T1000 (cell line): ENCODE results near the gene GATM.
"Not testable (repeated sequence)": the region's sequence is repeated elsewhere in the genome, so short reads cannot be mapped to it uniquely, and the experiment has no call there.

Source experiments
- DNase-seq: peaks from one replicate; lab custom pipeline; 2025; ENCODE audit warnings: mixed read lengths; lab: John Stamatoyannopoulos, UW

Gene GATM

GRCh38 chr15:45389351-45389750 is 11.0 kb upstream of the GATM start:
- DNase-seq = no peak

DNA sequence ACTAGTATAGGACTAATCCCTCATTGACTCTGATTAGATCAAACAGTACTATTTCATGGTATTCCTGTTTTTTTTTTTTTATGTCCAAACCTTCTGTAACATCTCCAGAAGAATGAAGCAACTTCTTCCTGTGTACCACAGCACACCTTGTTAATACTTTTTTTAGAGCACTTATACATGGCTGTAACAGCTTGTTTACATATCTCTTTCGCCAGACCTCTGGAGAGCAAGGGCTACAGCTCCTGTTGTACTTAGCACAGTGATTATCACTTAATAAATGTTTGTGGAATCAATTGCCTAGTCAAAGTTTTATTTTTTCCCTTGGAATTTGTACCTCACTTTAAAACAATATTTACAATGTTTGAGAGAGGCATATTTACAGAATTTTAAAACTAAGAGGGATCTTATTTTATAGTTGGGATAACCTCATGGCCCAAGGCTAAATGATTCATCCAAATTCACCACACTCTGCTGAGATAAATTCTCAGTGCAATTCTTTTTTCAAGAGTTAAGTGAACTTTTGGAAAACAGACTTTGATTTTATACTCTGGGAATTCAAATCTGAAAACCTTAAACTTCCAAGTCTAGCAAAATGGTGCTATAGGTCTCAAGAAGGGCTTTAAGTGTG is 9.2 kb upstream of the GATM start:
- DNase-seq = no peak

DNA sequence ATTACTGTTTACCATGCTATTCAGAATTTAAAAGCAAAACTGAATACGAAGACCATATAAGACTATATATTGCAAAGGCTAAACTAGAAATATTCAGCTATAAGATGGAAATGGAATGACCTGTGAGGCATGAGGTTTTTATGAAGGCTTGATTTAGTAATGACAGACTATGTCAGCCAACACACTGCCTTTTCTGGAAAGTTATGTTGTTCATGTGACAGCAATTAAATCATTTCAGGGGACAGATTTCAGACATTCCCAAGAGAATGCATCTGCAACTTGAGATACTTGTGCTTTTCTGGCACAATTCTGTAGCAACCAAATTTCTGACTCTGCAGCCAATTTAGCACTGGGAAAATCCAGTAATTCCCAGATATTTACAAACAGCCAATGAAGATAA is 8.6 kb upstream of the GATM start:
- DNase-seq = no peak

DNA sequence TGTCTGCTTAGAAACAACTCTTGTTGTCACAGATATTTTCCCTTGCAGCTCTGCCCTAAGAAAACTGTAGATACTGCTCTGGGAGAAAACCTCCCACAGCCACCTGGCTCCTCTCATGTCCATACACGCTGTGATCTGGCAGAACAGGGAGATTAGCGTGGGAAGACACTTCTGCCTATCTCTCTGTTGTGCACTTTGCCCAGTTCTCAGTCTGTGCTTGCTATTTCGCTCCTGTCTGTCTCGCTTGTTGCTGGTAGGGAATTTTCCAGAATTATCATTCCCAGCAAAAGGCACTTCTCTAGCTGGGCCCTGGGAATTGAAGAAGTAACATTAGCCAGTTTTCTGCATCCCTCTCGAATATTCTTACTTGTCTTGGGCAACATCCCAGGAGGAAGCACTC is 8.1 kb upstream of the GATM start:
- DNase-seq = no peak

- no peak for DNase-seq
Observed at GRCh38 chr15:45385590-45385989, 7.2 kb upstream of the GATM start.

DNA sequence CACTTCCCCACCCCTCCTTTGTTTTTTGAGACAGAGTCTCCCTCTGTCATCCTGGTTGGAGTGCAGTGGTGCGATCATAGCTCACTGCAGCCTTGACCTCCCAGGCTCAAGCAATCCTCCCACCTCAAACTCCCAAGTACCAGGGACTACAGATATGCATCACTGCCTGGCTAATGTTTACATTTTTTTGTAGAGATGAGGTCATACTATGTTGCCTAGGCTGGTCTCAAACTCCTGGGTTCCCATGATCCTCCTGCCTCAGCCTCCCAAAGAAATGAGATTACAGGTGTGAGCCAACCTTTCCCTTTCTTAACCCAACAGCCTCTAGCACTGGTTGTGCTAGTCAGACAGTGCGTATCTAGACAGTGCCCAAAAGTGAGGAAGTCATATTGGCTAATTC is 6.4 kb upstream of the GATM start:
- no peak for DNase-seq

DNA sequence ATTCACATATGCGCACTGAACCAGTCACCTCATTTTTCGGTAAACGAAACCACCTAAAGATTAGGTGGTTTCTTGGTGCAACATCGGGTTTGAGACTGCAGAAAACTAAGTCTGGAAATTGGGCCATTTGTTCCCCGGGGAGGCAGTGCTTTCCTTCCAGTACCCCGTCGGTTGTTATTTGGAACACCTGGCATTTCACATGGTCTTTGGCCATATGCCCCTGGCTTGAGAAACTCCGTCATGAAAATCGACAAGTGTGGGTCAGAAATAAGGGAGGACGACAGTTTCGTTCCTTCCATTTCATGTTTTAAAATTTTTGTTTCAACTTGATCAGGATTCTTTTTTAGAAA is 544 bp upstream of the GATM start:
- no peak for DNase-seq

- no peak for DNase-seq
Observed at GRCh38 chr15:45377609-45378148, 665 bp downstream of the GATM start.

DNA sequence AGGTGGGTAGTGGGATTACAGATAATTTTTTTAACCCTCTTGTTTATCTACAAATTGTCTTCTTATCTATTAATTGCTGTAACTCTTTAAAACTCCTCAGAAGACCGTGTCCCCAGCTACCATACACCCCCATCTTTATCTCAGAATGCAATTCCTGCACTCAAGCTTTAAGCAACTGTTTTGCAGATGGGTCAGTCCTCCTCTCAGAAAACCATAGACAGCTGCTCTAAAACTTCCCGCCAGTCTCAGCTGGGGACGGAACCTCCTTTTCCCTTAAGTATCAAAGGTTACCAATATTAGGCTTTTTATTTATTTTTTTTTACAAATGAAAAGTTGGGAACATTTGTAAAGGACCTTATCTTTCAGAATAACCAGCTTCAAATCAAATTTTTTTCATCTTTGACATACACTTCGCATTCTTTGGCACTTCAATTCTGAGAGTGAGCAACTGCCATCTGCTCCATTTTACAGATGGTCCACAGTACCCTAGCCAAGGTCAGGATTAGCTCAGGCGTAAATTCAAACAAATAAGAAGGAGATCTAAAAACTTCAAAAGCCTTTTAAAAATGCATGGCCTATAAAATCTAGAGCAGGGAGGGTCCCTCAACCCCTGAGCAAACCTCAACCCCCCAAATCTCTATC is 1.3 kb downstream of the GATM start:
- no peak for DNase-seq

- DNase-seq = no peak
Observed at GRCh38 chr15:45376300-45376928, 1.9 kb downstream of the GATM start.

- no peak for DNase-seq
Observed at GRCh38 chr15:45375836-45376235, 2.5 kb downstream of the GATM start.

DNA sequence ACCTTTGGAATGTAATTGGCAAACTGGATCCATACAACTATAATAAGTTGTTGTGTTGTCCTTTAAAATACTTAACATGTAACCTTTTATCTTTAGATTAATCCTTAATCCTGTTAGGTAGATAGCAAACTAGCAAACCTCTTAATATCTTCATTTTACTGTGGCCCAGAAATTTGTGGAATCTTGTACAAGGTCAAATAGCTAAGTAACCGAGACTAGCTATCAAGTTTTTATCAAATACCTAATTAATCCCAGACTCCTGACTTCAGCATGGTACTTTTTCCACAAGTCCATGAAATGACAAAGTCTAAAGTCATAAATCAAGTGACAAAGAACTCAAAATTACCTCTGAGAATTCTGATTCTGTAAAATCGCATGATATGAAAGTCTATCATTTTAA is 4.4 kb downstream of the GATM start:
- no peak for DNase-seq

- no peak for DNase-seq
Observed at GRCh38 chr15:45372041-45372995, 6.0 kb downstream of the GATM start.

DNA sequence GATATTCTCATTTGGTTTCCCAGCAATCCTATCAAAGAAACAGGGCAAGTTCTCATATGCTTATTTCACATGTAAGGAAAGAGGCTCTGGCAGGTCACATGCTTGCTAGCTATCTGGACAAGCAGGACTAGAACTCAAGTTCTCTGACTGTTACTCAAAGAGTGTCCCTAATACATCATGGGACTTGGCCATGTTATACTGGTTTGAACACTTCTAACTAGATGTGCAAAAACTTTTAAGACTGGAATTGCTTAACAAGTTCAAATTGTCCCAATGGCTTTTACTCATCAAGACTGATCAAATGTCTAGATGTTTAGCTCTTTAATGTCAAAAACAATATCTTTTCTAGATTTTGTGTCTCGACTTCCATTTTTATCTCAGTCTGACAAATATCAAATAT is 6.8 kb downstream of the GATM start:
- no peak for DNase-seq

GRCh38 chr15:45370042-45370441 is 8.3 kb downstream of the GATM start:
- not testable (repeated sequence) for DNase-seq

- not testable (repeated sequence) for DNase-seq
Observed at GRCh38 chr15:45367222-45367621, 11.1 kb downstream of the GATM start.

- DNase-seq = no peak
Observed at GRCh38 chr15:45364271-45364670, 14.1 kb downstream of the GATM start.

DNA sequence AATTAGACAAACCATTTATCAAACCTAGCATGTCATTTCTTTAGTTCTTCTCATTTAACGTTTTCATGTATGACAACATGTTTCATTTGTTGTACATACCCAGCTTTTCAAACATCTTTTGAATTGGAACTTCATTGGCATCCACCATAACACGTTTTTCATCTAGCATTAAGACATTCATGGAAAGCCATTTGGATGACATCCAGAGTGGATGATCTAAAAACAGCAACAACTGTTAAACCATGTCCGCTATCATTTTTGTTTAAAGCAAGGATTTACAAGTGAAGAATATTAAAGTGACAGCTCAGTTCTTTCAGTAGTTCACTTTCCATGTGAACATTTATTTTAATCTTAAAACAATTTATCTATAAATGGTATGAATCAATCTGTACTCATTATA is 14.5 kb downstream of the GATM start:
- no peak for DNase-seq

DNA sequence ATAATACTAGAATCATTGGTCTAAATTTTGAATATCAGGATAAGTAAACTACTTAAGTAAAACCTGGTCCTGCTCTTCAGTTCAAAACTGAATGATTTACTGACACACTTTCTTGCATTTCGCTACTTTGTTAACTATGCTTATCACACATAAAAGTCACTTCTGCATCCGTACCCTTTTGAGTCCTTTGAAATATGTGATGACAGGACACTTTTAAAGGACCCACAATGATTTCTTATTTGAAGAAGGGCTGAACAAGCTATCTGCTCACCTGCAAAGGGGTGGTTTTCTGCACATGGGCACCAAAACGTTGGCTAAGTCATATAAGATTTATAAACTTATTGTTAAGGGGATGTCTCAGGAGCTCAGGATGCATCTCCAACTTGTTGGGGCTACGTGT is 15.0 kb downstream of the GATM start:
- no peak for DNase-seq

GRCh38 chr15:45362419-45362818 is 15.9 kb downstream of the GATM start:
- no peak for DNase-seq

DNA sequence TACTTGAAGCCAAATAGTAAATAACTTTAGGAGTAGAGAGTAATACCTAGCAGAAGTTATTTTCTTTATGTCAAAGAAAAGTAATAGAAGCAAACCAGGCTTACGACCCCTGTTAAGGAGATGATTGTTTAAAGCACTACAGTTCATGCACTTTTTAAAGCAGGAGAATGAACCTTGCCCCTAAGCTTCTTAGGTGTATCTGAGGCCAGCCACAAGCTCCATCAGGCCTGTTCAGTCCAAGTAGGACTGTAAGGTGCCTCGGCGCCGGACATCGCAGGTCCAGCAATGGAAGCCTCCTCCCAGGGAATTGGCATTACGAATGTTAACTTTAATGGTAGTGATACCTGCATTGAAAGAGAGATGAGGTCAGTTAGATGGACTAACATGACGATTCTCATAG is 16.5 kb downstream of the GATM start:
- no peak for DNase-seq

DNA sequence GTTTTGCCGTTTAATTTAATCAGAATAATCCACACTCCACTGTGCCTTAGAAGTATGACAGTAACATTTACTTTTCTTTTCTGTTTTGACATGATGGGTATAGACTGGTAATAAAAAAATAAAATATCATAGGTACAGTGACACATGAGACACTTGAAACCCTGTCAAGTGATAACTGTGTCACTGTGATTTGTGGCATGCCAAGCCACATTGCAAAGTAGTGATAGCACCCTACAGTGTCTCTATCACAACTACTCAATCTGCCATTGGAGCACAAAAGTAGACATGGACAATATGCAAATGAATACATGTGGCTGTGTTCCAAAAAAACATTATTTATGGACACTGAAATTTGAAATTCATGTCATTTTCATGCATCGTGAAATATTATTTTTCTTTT is 22.5 kb downstream of the GATM start:
- DNase-seq = no peak
